Activated T-helper 9 cell treated with anti-CD3 and anti-CD28 coated beads, Interleukin-2, amount 50 U/mL, for 16 hours (primary cell): ENCODE data around the gene LCT.
A peak's percentile ranks its signal among the peaks of the same experiment; 100 is the strongest.

Experiments used
- DNase-seq: peaks from one replicate; pipeline ENCODE4 v3.0.0-alpha.2; 2020; ENCODE audit warnings: low read depth

The LCT gene

GRCh38 chr2:135741395-135742324 is 95.3 kb downstream of the LCT start, which contains the start of gene UBXN4:
UBXN4 (plus strand) TSS chr2:135741855; CDS start chr2:135741930, 75 bp downstream.
- peak; percentile 94 for DNase-seq

GRCh38 chr2:135741043-135741394 is 96.0 kb downstream of the LCT start:
- DNase-seq, result no peak

DNA sequence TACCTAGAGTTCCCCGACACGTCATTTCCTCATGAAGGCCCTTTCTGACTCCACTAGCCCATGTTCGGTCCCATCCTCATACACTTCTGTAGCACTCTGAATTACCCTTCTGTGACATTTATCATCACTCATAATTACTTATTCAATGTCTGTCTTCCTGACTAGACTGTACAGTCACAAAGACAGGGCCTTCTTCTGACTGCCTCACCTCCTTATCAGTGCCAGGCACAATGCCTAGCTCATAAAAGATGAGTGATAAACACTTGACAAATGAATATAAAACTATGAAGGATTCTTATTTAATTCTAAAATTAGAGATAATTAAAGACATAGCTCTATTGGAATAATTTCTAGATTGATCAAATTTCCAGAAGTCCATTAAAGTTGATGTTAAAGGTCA is 96.8 kb downstream of the LCT start:
- DNase-seq, result no peak
